ENCODE measurements around the gene CBX8. TPM values are rescaled to one million over a fixed set of nuclear protein-coding genes. Genes with fewer than 3 reads are reported as not detected.

Gene CBX8
- total and polyA plus RNA-seq, 2 of the 13 experiments (the other 11 are each of a cell fraction or from before 2014, with no cell fraction given): 0.34 to 12.6 TPM

- TF ChIP-seq, protein P1, sequence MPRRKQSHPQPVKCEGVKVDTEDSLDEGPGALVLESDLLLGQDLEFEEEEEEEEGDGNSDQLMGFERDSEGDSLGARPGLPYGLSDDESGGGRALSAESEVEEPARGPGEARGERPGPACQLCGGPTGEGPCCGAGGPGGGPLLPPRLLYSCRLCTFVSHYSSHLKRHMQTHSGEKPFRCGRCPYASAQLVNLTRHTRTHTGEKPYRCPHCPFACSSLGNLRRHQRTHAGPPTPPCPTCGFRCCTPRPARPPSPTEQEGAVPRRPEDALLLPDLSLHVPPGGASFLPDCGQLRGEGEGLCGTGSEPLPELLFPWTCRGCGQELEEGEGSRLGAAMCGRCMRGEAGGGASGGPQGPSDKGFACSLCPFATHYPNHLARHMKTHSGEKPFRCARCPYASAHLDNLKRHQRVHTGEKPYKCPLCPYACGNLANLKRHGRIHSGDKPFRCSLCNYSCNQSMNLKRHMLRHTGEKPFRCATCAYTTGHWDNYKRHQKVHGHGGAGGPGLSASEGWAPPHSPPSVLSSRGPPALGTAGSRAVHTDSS (CRISPR knock-in tag; conservative IDR thresholded peaks at IDR 0.05): no peak
- no peak for TF ChIP-seq TRIM24 (CRISPR knock-in tag; IDR thresholded peaks at IDR 0.05)
- 0 out of 2 replicates have a peak, but pooled peaks have one; percentile 42 for TF ChIP-seq CENPT (CRISPR knock-in tag; IDR thresholded peaks at IDR 0.05; ENCODE audit: low read depth)
- TF ChIP-seq ZHX1 (CRISPR knock-in tag; IDR thresholded peaks at IDR 0.05; ENCODE audit: low read depth): peak; percentile 82; the same call in 1 of the 2 replicates
- peak; percentile 95 for TF ChIP-seq PRPF4 (IDR thresholded peaks at IDR 0.05; ENCODE audit: low read depth, low read length, poor library complexity, severe bottlenecking)
- TF ChIP-seq ZNF234 (CRISPR knock-in tag; conservative IDR thresholded peaks at IDR 0.05): no peak
- TF ChIP-seq, protein P2, sequence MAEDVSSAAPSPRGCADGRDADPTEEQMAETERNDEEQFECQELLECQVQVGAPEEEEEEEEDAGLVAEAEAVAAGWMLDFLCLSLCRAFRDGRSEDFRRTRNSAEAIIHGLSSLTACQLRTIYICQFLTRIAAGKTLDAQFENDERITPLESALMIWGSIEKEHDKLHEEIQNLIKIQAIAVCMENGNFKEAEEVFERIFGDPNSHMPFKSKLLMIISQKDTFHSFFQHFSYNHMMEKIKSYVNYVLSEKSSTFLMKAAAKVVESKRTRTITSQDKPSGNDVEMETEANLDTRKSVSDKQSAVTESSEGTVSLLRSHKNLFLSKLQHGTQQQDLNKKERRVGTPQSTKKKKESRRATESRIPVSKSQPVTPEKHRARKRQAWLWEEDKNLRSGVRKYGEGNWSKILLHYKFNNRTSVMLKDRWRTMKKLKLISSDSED (CRISPR knock-in tag; IDR thresholded peaks at IDR 0.05): no peak
- 0 out of 2 replicates have a peak, but pooled peaks have one; percentile 39 for TF ChIP-seq HINFP (CRISPR knock-in tag; IDR thresholded peaks at IDR 0.05; ENCODE audit: low read depth)
- TF ChIP-seq ZSCAN25 (CRISPR knock-in tag; IDR thresholded peaks at IDR 0.05): peak; percentile 79
- peak; percentile 50; the same call in 1 of the 2 replicates for TF ChIP-seq KDM2A (CRISPR knock-in tag; IDR thresholded peaks at IDR 0.05; ENCODE audit: borderline replicate concordance, low read depth)
- TF ChIP-seq ZNF776 (CRISPR knock-in tag; IDR thresholded peaks at IDR 0.05): 0 out of 2 replicates have a peak, but pooled peaks have one; percentile 46
- no peak for TF ChIP-seq NR2F1 (CRISPR knock-in tag; IDR thresholded peaks at IDR 0.05)
- TF ChIP-seq ZNF792 (CRISPR knock-in tag; IDR thresholded peaks at IDR 0.05): no peak
- no peak for TF ChIP-seq RELA (CRISPR knock-in tag; IDR thresholded peaks at IDR 0.05)
- no peak for TF ChIP-seq ZNF343 (CRISPR knock-in tag; IDR thresholded peaks at IDR 0.05)
- TF ChIP-seq HOXA5 (CRISPR knock-in tag; IDR thresholded peaks at IDR 0.05): peak; percentile 59; the same call in 1 of the 2 replicates
- 0 out of 2 replicates have a peak, but pooled peaks have one; percentile 13 for TF ChIP-seq KMT2B (CRISPR knock-in tag; IDR thresholded peaks at IDR 0.05)
- 0 out of 2 replicates have a peak, but pooled peaks have one; percentile 38 for TF ChIP-seq NFKB2 (CRISPR knock-in tag; IDR thresholded peaks at IDR 0.05; ENCODE audit: borderline replicate concordance)
- TF ChIP-seq PPARG (CRISPR knock-in tag; conservative IDR thresholded peaks at IDR 0.05): no peak
- TF ChIP-seq ZNF616 (CRISPR knock-in tag; IDR thresholded peaks at IDR 0.05; ENCODE audit: low read depth): no peak
- 0 out of 2 replicates have a peak, but pooled peaks have one; percentile 38 for TF ChIP-seq MED13 (CRISPR knock-in tag; IDR thresholded peaks at IDR 0.05)
- peak; percentile 40; the same call in 1 of the 2 replicates for TF ChIP-seq ZFY (CRISPR knock-in tag; IDR thresholded peaks at IDR 0.05)
- peak; percentile 36; the same call in 1 of the 2 replicates for TF ChIP-seq BORCS8-MEF2B (CRISPR knock-in tag; IDR thresholded peaks at IDR 0.05)
Observed at GRCh38 chr17:79834565-79835469, 37.9 kb upstream of the CBX8 start (continued).

All from HepG2 (cell line).